PFSK-1 (cell line): ENCODE results near the gene TULP1.

Source experiments
- POLR2AphosphoS5 ChIP-seq: IDR thresholded peaks from 2 replicates; pipeline ENCODE4 v1.6.1; 2012; ENCODE audit warnings: low read depth, mild to moderate bottlenecking, control low read depth, low read length, moderate library complexity
- SIN3A ChIP-seq: IDR thresholded peaks from 2 replicates; pipeline ENCODE4 v1.6.1; 2012; ENCODE audit warnings: mild to moderate bottlenecking, low read length, moderate library complexity, borderline replicate concordance; ENCODE audit not compliant: insufficient read depth
- TAF1 ChIP-seq: IDR thresholded peaks from 2 replicates; pipeline ENCODE4 v1.6.1; 2012; ENCODE audit warnings: low read length, control low read depth, borderline replicate concordance; ENCODE audit not compliant: insufficient read depth

- TF ChIP-seq POLR2AphosphoS5 (no peak), TAF1 (no peak), SIN3A (no peak)
Observed at GRCh38 chr6:35510916-35511561, 1.7 kb downstream of the TULP1 start.
